Upper lobe of left lung (tissue), 4 donors: ENCODE results near the gene CD3D.

Experiments used
- EP300 ChIP-seq, 4 donors: sonication (generic); formaldehyde crosslinking; IDR thresholded peaks; one replicate each; pipeline ENCODE4 v1.5.1; 2017; ENCODE audit warnings: antibody characterized with exemption in 4 of 4, control low read depth in 2 of 4
- POLR2A ChIP-seq, 4 donors: fragments of 450-650 bp; IDR thresholded peaks; one replicate each; pipeline ENCODE4 v1.5.1; 2016 to 2017; ENCODE audit warnings: antibody characterized with exemption in 4 of 4, mild to moderate bottlenecking in 2 of 4
- POLR2AphosphoS5 ChIP-seq, 2 donors: sonication (generic); formaldehyde crosslinking; IDR thresholded peaks; one replicate each; pipeline ENCODE4 v1.5.1; 2017; ENCODE audit warnings: antibody characterized with exemption in 2 of 2
- TF ChIP-seq, protein P1 (sequence below), 6 experiments: fragments of 450-650 bp in 4 of 6; fragments of 200-600 bp in 2 of 6; sonication (generic) in 2 of 6; IDR thresholded peaks; one replicate each; pipeline ENCODE4 v1.5.1; 2016 to 2019; ENCODE audit warnings: antibody characterized with exemption in 6 of 6

DNA sequence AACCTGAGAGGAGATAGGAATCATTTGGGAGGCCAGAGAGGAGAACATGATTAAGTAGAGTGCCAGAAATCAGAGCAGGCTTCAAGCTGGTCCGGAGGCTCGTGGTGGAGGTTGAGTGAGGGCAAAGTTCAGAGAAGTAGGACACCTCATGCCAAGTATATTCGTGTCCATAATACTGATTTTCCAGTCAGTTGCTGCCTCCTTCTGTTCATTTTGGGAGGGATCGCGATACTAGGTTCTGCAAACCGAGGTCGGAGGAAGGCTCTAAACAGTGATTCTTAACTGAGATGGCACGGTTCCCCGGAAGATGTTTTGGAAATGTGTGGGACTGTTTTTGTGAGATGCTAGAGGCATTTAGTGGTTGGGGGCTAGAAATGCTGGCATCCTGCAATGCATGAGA lies 51.6 kb downstream of the CD3D start:
- TF ChIP-seq, protein P1, sequence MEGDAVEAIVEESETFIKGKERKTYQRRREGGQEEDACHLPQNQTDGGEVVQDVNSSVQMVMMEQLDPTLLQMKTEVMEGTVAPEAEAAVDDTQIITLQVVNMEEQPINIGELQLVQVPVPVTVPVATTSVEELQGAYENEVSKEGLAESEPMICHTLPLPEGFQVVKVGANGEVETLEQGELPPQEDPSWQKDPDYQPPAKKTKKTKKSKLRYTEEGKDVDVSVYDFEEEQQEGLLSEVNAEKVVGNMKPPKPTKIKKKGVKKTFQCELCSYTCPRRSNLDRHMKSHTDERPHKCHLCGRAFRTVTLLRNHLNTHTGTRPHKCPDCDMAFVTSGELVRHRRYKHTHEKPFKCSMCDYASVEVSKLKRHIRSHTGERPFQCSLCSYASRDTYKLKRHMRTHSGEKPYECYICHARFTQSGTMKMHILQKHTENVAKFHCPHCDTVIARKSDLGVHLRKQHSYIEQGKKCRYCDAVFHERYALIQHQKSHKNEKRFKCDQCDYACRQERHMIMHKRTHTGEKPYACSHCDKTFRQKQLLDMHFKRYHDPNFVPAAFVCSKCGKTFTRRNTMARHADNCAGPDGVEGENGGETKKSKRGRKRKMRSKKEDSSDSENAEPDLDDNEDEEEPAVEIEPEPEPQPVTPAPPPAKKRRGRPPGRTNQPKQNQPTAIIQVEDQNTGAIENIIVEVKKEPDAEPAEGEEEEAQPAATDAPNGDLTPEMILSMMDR (IDR thresholded peaks at IDR 0.05): peak; percentile 41 to 76 (median 58)
- TF ChIP-seq POLR2A (IDR thresholded peaks at IDR 0.05): no peak
- no peak for TF ChIP-seq EP300 (IDR thresholded peaks at IDR 0.05)
- TF ChIP-seq POLR2AphosphoS5 (IDR thresholded peaks at IDR 0.05): no peak
